Lower leg skin (tissue), 4 donors: ENCODE data around the gene TSPAN16. TPM values are rescaled to one million over a fixed set of nuclear protein-coding genes. Genes with fewer than 3 reads are reported as not detected.
"Not testable (repeated sequence)": the region's sequence is repeated elsewhere in the genome, so short reads cannot be mapped to it uniquely, and the experiment has no call there.

Experiments
- DNase-seq, 2 donors: peaks; one replicate each; pipeline ENCODE4 v3.0.0-alpha.2; 2019; ENCODE audit warnings: low spot score in 2 of 2
- H3K4me3 ChIP-seq: fragments of 200-600 bp; sonication (generic); 2 replicates; pipeline ENCODE4 v1.5.1; 2017; ENCODE audit warnings: mild to moderate bottlenecking, low read depth; ENCODE audit not compliant: poor library complexity, severe bottlenecking
- CTCF ChIP-seq, 3 donors: fragments of 450-650 bp; IDR thresholded peaks; one replicate each; pipeline ENCODE4 v1.5.1; 2016; ENCODE audit warnings: antibody characterized with exemption in 3 of 3, mild to moderate bottlenecking in 3 of 3, moderate library complexity in 2 of 3
- POLR2A ChIP-seq, 2 donors: fragments of 450-650 bp; IDR thresholded peaks; one replicate each; pipeline ENCODE4 v1.6.1; 2016 to 2017; ENCODE audit warnings: antibody characterized with exemption in 2 of 2, mild to moderate bottlenecking in 1 of 2, moderate library complexity in 1 of 2
- WGBS, 2 donors: methylation state at CpG; one replicate each; pipeline ENCODE4 v1.1.5; 2018; 5-methylcytosine and 5-hydroxymethylcytosine counted together
- intact Hi-C: fragments of 100-400 bp; cut with DNase I; formaldehyde crosslinking; loops from one replicate; pipeline ENCODE4 v1.15.0; 2023; ENCODE audit warnings: low total_unique reads
- total RNA-seq, 4 donors: library from RNA; depleted of rRNA; stranded (reverse); fragments of >200 nt; gene quantifications; one replicate each; pipeline ENCODE4 v1.1.0, GENCODE V29; 2016

Gene TSPAN16
- total RNA-seq, 4 donors from 2014 or later: not detected

- 83 to 88% methylated on average over 4 of the region's 4 CpGs for WGBS, 2 donors
- no peak for DNase-seq
- TF ChIP-seq CTCF (IDR thresholded peaks at IDR 0.05) (no peak), POLR2A (IDR thresholded peaks at IDR 0.05) (no peak)
- intact Hi-C loops: no loop called here
- H3K4me3 ChIP-seq: no peak overlapping the region
These were observed 35.5 kb downstream of the TSPAN16 start for GRCh38 chr19:11331502-11331901.

- TF ChIP-seq POLR2A (IDR thresholded peaks at IDR 0.05) (no peak), CTCF (IDR thresholded peaks at IDR 0.05) (no peak)
- no peak for DNase-seq
- intact Hi-C loops: no loop called here
- no peak overlapping the region for H3K4me3 ChIP-seq
- WGBS, 2 donors: 95 to 96% methylated on average over 5 of the region's 5 CpGs
These were observed 36.9 kb downstream of the TSPAN16 start for GRCh38 chr19:11332822-11333221.

GRCh38 chr19:11333838-11334237, 37.9 kb downstream of the TSPAN16 start:
- 78 to 83% methylated on average over 9 of the region's 9 CpGs for WGBS, 2 donors
- intact Hi-C loops, DNase-seq, H3K4me3 ChIP-seq: not testable (repeated sequence)

GRCh38 chr19:11335449-11336146, 39.6 kb downstream of the TSPAN16 start:
- WGBS, 2 donors: 95 to 97% methylated on average over 16 of the region's 17 CpGs
- TF ChIP-seq POLR2A (IDR thresholded peaks at IDR 0.05) (no peak), CTCF (IDR thresholded peaks at IDR 0.05) (no peak)
- no peak for DNase-seq
- H3K4me3 ChIP-seq: no peak overlapping the region
- intact Hi-C loops: no loop called here

GRCh38 chr19:11337080-11337479, 41.1 kb downstream of the TSPAN16 start:
- TF ChIP-seq POLR2A (IDR thresholded peaks at IDR 0.05) (no peak), CTCF (IDR thresholded peaks at IDR 0.05) (no peak)
- no peak overlapping the region for H3K4me3 ChIP-seq
- WGBS, 2 donors: 86 to 89% methylated on average over 14 of the region's 14 CpGs
- intact Hi-C loops: no loop called here
- no peak for DNase-seq

GRCh38 chr19:11338121-11338520, 42.2 kb downstream of the TSPAN16 start:
- 62% methylated on average over 7 of the region's 7 CpGs for WGBS, 2 donors
- intact Hi-C loops: no loop called here
- TF ChIP-seq POLR2A (IDR thresholded peaks at IDR 0.05) (no peak), CTCF (IDR thresholded peaks at IDR 0.05) (no peak)
- H3K4me3 ChIP-seq: no peak overlapping the region
- no peak for DNase-seq
